ENCODE data around the gene TAF4. TPM values are rescaled to one million over a fixed set of nuclear protein-coding genes. Genes with fewer than 3 reads are reported as not detected.

TAF4 gene
- total and polyA plus RNA-seq, 2 donors (not counting 3 experiments of a cell fraction or from before 2014, with no cell fraction given) = 6.1 to 19.5 TPM

DNA sequence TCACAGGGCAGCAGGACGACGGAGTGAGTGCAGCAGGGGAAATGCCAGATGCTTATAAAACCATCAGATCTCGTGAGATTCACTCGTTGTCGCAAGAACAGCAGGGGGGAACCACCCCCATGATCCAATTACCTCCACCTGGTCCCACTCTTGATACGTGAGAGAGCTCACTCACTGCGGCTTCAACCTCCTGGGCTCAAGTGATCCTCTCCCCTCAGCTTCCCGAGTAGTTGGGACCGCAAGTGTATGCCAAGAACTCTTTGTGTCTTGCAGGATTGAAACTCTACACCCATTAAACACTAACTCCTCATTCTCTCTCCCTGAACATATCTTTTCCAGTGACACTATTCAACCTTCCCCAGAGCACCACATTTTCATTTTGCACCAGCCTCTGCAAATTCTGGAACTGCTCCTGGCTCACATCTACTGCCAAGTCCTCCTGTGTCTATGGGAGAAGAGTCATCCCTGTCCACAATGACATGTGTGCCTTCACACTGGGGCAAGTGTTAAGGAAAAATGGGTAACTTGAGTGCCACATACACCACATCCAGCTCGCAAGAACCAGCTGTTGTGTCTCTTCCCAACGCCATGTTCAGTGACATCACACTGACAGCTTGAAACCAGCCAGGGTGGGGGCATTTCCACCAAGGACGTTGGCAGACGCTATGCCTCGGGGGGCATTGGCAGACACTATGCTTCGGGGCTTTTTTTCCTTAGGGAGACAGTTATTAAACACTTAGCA is 14.7 kb upstream of the TAF4 start:
- Histone ChIP-seq H3K79me2 (ENCODE audit: control insufficient read depth, insufficient read depth, low read length) (no peaks in the 10 kb centered on the region), H3K4me3 (replicated peaks in 1 of 3; ENCODE audit: insufficient read depth in 1 of 3, low read depth in 1 of 3, low read length in 3 of 3) (no peak overlapping the region), H3K9me1 (replicated peaks; ENCODE audit: control insufficient read depth, extremely low read depth, insufficient read depth, low read length) (no peaks in the 10 kb centered on the region), H3K4me1 (ENCODE audit: control insufficient read depth, extremely low read depth, insufficient read depth, low read length) (no peaks in the 10 kb centered on the region), H4K20me1 (replicated peaks; ENCODE audit: control insufficient read depth, extremely low read depth, insufficient read depth, low read length) (no peaks in the 10 kb centered on the region), H3K27me3 (ENCODE audit: control insufficient read depth in 2 of 2, insufficient read depth in 2 of 2, low read length in 2 of 2) (no peaks in the 10 kb centered on the region), H3K36me3 (ENCODE audit: control insufficient read depth in 2 of 2, extremely low read depth in 1 of 2, insufficient read depth in 2 of 2, low read length in 2 of 2) (no peaks in the 10 kb centered on the region), H3K27ac (ENCODE audit: insufficient read depth, low read depth, low read length) (no peak overlapping the region), H2AFZ (ENCODE audit: low read depth, low read length) (no peak overlapping the region), H3K9me3 (replicated peaks; ENCODE audit: control insufficient read depth, insufficient read depth, low read length) (no peaks in the 10 kb centered on the region), H3K4me2 (ENCODE audit: insufficient read depth, low read length) (no peak overlapping the region), H3K9ac (replicated peaks; ENCODE audit: extremely low read depth, insufficient read depth, low read length) (no peak overlapping the region)
- FAIRE-seq (no peak), DNase-seq (ENCODE audit: low read depth, low spot score) (no peak)
- intact Hi-C loops (cut with micrococcal nuclease) = no loop called here
- POLR2A ChIA-PET = no interaction called here
- TF ChIP-seq FOS (IDR thresholded peaks at IDR 0.05; ENCODE audit: borderline replicate concordance, insufficient read depth, low read length) = no peak
- TF ChIP-seq, protein P1, sequence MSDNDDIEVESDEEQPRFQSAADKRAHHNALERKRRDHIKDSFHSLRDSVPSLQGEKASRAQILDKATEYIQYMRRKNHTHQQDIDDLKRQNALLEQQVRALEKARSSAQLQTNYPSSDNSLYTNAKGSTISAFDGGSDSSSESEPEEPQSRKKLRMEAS (IDR thresholded peaks at IDR 0.05; ENCODE audit: insufficient read depth, insufficient read length) = no peak
- no peak for TF ChIP-seq JUN (IDR thresholded peaks at IDR 0.05; ENCODE audit: borderline replicate concordance, insufficient read depth, insufficient read length, low read depth)
- TF ChIP-seq, protein P2, sequence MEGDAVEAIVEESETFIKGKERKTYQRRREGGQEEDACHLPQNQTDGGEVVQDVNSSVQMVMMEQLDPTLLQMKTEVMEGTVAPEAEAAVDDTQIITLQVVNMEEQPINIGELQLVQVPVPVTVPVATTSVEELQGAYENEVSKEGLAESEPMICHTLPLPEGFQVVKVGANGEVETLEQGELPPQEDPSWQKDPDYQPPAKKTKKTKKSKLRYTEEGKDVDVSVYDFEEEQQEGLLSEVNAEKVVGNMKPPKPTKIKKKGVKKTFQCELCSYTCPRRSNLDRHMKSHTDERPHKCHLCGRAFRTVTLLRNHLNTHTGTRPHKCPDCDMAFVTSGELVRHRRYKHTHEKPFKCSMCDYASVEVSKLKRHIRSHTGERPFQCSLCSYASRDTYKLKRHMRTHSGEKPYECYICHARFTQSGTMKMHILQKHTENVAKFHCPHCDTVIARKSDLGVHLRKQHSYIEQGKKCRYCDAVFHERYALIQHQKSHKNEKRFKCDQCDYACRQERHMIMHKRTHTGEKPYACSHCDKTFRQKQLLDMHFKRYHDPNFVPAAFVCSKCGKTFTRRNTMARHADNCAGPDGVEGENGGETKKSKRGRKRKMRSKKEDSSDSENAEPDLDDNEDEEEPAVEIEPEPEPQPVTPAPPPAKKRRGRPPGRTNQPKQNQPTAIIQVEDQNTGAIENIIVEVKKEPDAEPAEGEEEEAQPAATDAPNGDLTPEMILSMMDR (IDR thresholded peaks at IDR 0.05; ENCODE audit: extremely low read depth in 1 of 2, insufficient read depth in 1 of 2, low read depth in 1 of 2, low read length in 2 of 2) = no peak
- no peak for TF ChIP-seq MYC (IDR thresholded peaks at IDR 0.05; ENCODE audit: low read depth, low read length)
- TF ChIP-seq EZH2 (IDR thresholded peaks at IDR 0.05; ENCODE audit: borderline replicate concordance, low read depth, low read length, severe bottlenecking) = no peak
- no peak for TF ChIP-seq POLR2AphosphoS5 (IDR thresholded peaks at IDR 0.05; ENCODE audit: insufficient read depth, low read depth, low read length)
- no peak for TF ChIP-seq GATA2 (IDR thresholded peaks at IDR 0.05; ENCODE audit: insufficient read depth, insufficient read length, low read depth, low read length)
- TF ChIP-seq POLR2A (IDR thresholded peaks at IDR 0.05; ENCODE audit: low read depth, low read length) = no peak
- BruUV-seq (replicated peaks) = no TSS peak
- CTCF ChIA-PET = interaction anchor here (0.6 kb wide), 1 partner anchor 116 kb away, joined by 4 read pairs; no protein-coding TSS in a partner anchor
- dilution Hi-C loops (cut with MboI; ENCODE audit: extremely low pct_ligation_motif_present, low sequenced_read_pairs) = no loop called here

Data from endothelial cell of umbilical vein (primary cell).